GDM1 (cell line): ENCODE measurements around the gene MALRD1.

ENCODE experiments used
- DNase-seq: peaks from one replicate; lab custom pipeline; 2025; lab: John Stamatoyannopoulos, UW

MALRD1 gene

GRCh38 chr10:19578571-19578970 lies 530.0 kb downstream of the MALRD1 start:
- no peak for DNase-seq

- no peak for DNase-seq
These were observed 531.4 kb downstream of the MALRD1 start for GRCh38 chr10:19579761-19580545.

GRCh38 chr10:19580691-19581090 lies 532.1 kb downstream of the MALRD1 start:
- no peak for DNase-seq

- no peak for DNase-seq
These were observed 540.0 kb downstream of the MALRD1 start for GRCh38 chr10:19588608-19589007.

- DNase-seq = no peak
These were observed 543.7 kb downstream of the MALRD1 start for GRCh38 chr10:19592276-19592675.

- DNase-seq = no peak
These were observed 546.7 kb downstream of the MALRD1 start for GRCh38 chr10:19595212-19595845.

- no peak for DNase-seq
These were observed 557.2 kb downstream of the MALRD1 start for GRCh38 chr10:19605806-19606205.

GRCh38 chr10:19606968-19607367 lies 558.4 kb downstream of the MALRD1 start:
- no peak for DNase-seq

GRCh38 chr10:19611775-19612174 lies 563.2 kb downstream of the MALRD1 start:
- DNase-seq = no peak

- DNase-seq = no peak
These were observed 568.4 kb downstream of the MALRD1 start for GRCh38 chr10:19616966-19617365.

GRCh38 chr10:19620811-19621210 lies 572.2 kb downstream of the MALRD1 start:
- no peak for DNase-seq

GRCh38 chr10:19623321-19623720 lies 574.7 kb downstream of the MALRD1 start:
- no peak for DNase-seq

GRCh38 chr10:19626156-19626555 lies 577.6 kb downstream of the MALRD1 start:
- DNase-seq = no peak

- no peak for DNase-seq
These were observed 580.4 kb downstream of the MALRD1 start for GRCh38 chr10:19628767-19629560.

- no peak for DNase-seq
These were observed 581.0 kb downstream of the MALRD1 start for GRCh38 chr10:19629567-19629966.

GRCh38 chr10:19634163-19634562 lies 585.6 kb downstream of the MALRD1 start:
- no peak for DNase-seq

- DNase-seq = peak; percentile 2
These were observed 589.7 kb downstream of the MALRD1 start for GRCh38 chr10:19638182-19638895.

GRCh38 chr10:19638896-19639233 lies 590.3 kb downstream of the MALRD1 start:
- no peak for DNase-seq

- no peak for DNase-seq
These were observed 592.1 kb downstream of the MALRD1 start for GRCh38 chr10:19640566-19641263.

GRCh38 chr10:19651549-19651948 lies 602.9 kb downstream of the MALRD1 start:
- DNase-seq = no peak

GRCh38 chr10:19652750-19653149 lies 604.1 kb downstream of the MALRD1 start:
- no peak for DNase-seq

GRCh38 chr10:19653931-19654330 lies 605.3 kb downstream of the MALRD1 start:
- no peak for DNase-seq
